GM19025 (cell line): Measurements from ENCODE around the gene TBL3.
A peak's percentile ranks its signal among the peaks of the same experiment; 100 is the strongest.

Experiments
- ATAC-seq: cut with Tn5 transposase; IDR thresholded peaks from one replicate; pipeline ENCODE4 v1.9.1; 2021; ENCODE audit warnings: mild to moderate bottlenecking, low read depth, moderate library complexity; ENCODE audit not compliant: unreplicated experiment

Gene TBL3

DNA sequence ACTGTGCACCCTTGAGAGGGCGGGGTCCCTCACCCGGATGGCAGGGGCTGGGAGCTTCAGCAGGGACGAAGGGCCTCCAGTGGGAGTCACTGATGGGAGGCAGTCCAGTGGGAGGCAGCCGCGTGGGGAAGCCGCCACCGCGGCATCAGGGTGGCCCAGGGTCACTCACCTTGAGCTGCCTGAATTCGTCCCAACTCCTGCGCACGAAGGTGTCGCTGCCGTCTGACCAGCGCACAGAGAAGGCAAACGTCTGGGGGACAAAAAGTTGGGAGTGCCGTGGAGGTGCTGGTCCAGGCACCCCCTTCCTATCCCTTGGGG lies 8.9 kb downstream of the TBL3 start:
- ATAC-seq = no peak

DNA sequence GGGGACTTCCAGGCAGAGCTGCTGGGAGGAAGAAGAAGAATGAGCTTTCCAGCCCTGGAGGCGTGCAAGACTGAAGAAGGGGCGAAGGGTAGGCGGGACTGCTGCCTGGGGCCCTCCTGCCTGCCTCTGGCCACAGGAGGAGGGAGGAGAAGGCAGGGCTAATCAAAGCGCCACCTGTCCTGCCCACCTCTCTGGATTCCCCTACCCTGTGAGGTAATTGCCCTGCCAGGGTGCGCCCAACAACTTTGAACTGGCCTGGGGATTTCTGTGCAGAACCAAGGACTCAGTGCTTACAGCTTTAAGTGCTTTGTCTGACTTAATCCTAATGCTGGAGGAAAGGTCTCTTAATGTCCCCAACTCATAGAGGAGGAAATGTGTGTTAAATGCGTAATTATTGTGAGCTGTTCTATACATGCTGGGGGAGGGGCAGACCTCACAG lies 9.6 kb downstream of the TBL3 start, which contains the start of gene NOXO1:
TSS of gene NOXO1 (minus strand) at position 72 of the 439 bp plus-strand sequence. CDS start 290 bp downstream, outside the sequence.
- ATAC-seq = no peak

DNA sequence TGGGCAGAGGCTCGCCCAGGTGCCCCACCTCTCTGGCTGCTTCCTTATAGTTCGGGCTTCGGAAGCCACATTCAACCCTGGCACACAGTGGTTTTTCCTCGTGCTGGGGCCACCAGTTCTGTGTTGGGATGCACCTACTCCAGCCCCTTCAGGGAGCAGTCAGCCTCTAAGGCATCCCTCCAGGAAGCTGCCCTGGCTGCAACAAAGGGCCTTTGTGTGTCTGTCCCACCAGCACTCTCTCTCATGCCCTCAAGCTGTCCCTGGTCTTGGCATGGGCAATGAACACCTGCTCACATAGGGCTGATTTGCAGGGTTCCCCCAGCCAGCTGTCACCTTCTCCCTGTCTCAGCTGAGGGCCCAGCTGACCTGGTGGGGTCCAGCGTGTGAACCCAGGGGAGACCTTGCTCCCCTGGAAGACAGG lies 10.2 kb downstream of the TBL3 start:
- ATAC-seq = no peak

DNA sequence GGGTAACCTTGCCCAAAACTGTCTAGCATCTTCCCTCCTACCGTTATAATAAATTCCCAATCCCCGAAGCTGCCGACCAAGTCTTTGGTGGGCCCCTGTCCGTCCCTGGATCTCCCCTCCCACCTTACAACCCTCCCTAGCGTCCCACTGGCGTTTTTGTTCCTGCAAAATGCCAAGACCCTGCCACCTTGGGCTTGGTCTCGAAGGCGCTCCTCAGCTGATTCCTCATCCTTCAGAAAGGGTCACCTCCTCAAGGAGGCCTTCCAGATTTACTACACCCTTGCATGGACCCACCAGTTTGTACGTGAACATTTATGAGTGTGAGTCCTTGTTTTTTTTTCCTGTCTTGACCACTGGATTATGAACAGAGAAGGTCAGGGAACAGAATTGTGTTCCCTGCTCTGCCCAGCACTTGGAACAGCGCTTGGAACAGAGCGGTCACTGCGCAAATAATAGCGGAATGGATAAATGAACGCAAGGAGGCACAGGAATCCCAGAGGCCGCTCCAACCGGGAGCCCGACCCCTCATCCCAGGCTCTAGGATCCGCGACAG lies 11.2 kb downstream of the TBL3 start:
- ATAC-seq = no peak

DNA sequence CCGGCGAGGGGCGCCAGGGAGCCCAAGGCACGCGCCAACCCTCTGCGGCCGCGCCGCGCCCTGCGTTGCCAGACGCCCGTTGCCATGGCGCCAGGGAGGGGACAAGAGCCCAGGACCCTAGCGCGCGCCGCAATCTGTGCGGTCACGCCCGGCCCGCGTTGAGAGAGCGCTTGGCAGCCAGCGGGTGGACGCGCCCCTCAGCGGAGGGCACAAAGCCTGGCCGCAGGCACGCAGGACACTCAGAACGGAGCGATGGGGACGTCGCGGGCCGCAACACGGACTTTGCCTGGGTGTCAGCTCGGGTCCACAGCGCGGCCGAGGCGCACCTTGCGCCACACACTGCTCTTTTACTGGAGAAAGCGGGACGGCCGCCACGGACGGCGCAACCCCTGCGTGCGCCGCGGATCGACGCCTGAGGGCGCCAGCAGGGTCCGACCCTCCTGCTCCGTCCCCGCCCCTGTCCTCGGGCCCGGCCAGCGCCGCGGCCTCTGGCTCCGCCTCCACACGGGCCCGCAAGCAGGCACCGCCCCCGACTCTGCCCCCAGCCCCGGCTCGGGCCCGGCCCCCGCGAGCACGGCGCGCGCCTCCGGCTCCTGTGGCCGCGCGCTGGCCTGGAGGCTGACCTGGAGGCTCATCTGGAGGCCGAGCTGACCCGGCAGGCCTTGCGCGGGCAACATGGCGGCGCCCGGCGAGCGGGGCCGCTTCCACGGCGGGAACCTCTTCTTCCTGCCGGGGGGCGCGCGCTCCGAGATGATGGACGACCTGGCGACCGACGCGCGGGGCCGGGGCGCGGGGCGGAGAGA lies 11.9 kb downstream of the TBL3 start, which contains the start of gene GFER:
TSS of gene GFER (plus strand) at position 650 of the 803 bp plus-strand sequence. CDS start at position 676, 26 bp downstream.
- ATAC-seq = peak; percentile 78

DNA sequence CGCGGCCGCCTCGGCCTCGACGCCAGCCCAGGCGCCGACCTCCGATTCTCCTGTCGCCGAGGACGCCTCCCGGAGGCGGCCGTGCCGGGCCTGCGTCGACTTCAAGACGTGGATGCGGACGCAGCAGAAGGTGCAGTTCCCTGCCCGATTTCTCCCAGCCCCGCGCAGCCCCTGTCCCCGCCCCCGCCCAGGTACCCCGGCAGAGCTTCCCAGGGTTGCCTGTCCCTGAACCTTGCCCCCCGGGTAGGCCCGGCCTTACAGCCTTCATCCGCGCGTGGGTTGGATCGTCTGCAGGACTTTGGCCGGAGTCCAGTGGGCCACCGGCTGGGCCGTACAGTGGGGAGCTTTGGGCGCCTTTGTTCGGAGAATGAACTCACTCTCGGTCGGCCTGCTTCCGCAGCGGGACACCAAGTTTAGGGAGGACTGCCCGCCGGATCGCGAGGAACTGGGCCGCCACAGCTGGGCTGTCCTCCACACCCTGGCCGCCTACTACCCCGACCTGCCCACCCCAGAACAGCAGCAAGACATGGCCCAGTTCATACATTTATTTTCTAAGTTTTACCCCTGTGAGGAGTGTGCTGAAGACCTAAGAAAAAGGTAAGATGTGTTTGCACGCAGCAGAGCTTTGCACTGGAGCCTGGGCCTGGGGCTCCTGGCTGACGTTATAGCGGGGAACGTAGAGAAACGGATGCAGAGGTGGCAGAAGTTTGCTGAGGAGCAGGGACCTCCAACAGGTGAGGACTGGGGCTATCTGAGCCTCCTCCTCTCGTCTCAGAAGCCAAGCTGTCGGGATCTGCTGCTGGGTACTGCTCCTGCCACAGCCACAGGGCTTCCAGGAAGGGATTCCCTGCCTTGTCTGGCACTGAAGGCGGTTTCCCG lies 12.7 kb downstream of the TBL3 start:
- peak; percentile 9 for ATAC-seq

DNA sequence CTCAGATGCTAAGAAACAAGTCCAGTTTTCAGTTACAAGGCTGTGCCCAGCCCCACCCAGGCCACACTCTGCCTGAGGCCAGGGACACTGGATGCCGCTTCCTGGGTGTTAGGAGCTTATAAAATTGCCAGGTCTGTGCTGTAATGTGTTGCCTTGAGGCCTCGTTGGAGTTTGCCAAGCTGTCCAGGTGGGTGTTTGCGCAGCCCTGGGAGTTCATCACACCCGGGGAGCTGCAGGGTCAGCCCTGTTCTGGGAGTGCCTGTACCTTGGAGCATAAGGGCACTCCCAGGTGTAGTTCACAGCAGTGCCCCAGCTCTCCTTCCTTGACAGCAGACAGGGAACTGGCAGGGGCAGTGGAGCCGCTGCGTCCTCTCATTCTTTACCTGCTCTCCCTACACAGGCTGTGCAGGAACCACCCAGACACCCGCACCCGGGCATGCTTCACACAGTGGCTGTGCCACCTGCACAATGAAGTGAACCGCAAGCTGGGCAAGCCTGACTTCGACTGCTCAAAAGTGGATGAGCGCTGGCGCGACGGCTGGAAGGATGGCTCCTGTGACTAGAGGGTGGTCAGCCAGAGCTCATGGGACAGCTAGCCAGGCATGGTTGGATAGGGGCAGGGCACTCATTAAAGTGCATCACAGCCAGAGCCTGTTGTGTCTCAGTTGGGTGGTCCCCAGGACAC lies 13.8 kb downstream of the TBL3 start:
- ATAC-seq = no peak

DNA sequence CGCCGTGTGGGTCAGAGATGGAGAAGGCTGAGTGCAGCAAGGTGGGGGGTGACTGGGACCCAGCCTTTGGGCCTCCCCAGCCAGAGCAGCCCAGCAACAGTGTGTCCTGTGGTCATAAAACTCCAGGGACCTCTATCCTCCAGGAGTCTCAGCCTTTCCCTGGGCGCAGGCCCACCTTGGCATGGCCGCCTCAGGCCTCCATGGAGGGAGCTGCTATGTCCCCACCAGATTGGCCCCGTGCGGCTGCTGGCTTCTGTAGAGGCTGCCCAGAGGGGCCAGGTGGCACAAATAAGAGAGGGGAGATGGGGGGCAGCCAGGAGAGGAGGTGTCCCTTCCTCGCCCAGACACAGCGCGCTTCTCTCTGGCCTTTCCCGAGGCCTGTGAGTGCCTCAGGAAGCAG lies 15.3 kb downstream of the TBL3 start:
- no peak for ATAC-seq

DNA sequence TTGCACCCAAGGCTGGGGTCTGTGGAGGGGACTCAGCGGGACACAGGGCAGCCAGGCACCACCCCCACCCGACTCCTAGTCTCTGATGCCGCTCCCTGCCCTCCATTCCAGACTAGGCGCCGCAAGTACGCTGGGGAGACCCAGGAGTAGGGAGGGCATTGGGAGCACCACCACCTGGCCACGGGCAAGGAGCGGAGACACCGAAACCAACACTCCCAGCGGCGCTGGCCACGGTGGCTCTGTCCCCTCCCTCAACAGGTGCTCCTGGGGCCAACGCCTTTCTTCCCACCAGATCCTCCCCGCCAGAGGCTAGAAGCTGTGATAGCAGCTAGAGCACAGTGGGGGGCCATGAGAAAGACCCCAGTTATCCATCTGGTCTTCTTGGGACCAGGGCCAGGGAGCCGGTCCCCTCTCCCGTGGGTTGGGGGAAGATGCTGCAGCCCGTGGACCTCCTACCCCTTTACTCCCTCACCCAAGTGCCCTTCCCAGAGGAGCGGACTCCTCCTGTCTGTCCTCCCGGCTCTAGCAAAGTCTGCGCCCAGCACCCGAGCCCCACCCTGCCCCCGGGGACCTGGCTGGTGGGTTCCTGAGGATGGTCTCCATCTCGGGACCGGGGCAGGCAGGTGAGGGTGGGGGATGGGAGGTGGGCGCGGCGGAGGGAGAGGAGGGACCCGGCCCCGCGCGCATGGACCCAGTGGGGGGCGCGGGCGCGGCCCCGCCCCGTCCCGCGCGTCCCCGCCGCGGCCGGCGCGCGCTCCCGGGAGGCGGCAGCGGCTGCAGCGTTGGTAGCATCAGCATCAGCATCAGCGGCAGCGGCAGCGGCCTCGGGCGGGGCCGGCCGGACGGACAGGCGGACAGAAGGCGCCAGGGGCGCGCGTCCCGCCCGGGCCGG lies 17.6 kb downstream of the TBL3 start, which contains the start of gene SYNGR3:
TSS of gene SYNGR3 (plus strand) at position 762 of the 892 bp plus-strand sequence. CDS start 133 bp downstream, outside the sequence.
- no peak for ATAC-seq

DNA sequence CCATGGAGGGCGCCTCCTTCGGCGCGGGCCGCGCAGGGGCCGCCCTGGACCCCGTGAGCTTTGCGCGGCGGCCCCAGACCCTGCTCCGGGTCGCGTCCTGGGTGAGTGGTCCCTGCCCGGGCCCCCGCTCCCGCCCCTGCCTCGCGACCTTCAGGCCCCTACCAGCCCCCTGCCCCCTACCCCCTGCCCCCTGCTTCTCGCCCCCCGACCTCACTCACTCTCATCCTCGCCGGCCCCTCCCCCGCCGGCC lies 18.2 kb downstream of the TBL3 start:
- ATAC-seq = no peak

DNA sequence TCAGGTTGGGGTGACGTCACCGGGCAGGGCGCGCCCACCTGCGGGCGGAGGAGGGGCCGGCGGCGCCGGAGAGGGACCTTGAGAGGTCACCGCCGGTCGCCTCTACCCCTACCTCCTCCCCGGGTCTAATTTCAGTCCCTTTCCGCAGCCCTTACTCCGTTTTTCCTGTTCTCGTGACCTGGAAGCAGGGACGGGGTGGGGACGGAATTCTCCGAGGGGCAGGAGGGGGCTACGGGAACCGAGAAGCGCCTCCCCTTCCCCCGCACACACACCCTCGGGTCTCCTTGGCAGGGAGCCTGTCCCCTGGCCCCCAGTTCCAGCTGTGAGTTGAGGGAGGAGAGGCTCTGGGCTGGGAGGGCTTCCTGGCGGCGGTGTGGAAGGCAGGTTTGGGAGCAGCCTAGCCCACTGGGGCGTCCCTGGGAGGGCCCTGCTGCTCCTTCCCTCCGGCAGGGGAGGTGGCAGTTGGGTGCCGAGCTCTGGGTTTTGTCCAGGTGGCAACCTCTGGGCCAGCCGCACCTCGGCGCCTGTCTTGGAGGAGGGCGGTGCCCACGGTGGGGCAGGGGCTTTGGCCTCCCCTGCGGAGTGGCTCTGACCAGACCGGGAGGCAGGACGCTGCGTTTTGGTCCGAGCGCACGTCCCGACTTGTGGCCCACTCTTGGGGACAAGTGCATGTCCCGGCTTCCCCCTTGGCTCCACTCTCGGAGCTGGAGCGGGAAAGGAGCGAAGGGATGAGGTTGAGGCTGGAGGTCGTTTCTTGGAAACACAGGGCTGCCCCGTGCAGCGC lies 18.7 kb downstream of the TBL3 start:
- no peak for ATAC-seq

DNA sequence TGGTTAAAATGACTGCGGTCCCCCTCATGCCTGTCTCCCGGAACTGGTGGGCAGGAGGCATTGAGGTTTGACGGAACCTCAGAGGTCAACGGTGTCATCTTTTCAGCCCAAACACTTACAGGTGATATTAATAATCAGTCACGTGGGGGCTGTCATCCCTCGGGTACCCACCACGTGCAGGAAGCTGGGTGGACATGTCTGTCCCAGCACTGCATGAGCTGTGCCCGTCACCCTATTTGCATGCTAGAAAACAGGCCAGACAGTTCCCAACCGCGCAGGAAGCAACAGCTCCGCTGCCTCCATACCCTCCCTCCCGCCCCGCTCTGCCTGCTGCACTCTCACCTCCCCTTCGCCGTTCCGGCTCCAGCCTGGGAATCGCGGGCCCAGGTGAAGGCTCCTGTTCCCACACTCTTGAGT lies 19.3 kb downstream of the TBL3 start:
- no peak for ATAC-seq

DNA sequence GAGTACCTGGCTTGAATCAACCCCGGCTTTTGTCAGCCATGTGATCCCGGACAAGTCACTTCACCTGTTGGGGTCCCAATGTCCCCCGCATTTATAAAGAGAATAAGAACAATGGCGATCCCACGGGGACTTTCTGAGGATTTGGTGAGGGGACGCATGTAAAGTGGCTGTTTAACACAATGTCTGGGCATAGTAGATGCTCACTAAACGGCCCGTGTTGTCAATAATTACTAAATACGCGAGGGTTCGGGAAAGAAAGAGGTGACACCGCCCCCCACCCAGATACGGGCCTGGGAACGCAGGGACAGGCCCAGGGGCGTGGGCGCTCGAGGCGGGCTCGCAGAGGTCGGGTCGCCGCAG lies 19.7 kb downstream of the TBL3 start:
- ATAC-seq = peak; percentile 14

DNA sequence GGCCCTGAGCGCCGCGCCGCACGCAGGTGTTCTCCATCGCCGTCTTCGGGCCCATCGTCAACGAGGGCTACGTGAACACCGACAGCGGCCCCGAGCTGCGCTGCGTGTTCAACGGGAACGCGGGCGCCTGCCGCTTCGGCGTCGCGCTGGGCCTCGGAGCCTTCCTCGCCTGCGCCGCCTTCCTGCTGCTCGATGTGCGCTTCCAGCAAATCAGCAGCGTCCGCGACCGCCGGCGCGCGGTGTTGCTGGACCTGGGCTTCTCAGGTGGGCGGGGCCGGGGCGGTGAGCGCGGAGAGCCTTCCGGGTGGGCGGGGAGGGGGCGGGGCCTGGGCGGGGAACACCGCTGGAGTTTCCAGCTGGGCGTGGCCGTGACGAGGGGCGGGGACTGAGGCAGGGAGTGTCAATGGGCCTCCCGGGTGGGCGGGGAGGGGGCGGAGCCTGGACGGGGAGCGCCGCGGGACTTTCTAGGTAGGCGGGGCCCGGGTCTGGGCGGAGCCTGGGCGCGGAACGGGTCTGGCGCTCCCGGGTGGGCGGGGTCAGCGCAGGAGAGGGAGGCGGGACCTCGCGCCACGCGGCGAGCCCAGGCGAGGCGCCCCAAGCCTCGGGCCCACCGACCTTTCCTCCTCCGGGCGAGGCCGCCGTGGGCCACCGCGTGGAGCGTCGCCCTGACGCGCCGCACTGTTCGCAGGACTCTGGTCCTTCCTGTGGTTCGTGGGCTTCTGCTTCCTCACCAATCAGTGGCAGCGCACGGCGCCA lies 20.3 kb downstream of the TBL3 start:
- ATAC-seq = peak; percentile 46

DNA sequence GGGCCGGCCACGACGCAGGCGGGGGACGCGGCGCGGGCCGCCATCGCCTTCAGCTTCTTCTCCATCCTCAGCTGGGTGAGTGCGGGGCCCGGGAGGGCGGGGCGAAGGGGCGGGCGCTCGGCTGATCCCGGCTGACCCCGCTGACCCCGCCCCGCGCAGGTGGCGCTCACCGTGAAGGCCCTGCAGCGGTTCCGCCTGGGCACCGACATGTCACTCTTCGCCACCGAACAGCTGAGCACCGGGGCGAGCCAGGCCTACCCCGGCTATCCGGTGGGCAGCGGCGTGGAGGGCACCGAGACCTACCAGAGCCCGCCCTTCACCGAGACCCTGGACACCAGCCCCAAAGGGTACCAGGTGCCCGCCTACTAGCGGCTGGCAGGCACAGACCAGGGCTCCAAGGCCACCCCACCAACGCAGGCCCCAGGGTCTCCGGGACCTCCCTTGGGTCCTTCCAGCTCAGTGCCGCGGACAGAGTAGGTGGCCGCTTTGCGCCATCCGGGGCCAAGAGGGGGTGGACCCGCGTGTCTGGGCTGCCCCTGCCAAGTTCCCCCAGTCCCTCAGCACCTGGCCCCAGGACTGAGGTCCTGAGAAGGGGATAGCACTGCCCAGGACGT lies 21.0 kb downstream of the TBL3 start:
- no peak for ATAC-seq

DNA sequence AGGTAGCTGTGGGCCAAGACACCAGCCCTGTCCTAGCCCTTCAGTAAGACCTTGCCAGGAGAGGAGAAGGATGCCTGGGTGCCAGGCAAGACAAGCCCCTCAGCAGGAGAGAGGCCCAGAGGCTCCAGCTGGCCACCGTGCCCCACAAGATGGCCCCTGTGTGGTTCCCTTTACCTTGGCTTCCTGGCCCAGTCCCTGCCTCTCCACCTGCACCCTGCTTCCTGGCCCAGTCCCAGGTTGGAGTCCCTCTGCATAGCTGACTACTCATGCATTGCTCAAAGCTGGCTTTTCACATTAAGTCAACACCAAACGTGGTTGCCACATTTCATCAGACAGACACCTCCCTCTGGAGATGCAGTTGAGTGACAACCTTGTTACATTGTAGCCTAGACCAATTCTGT lies 21.9 kb downstream of the TBL3 start:
- ATAC-seq = no peak

DNA sequence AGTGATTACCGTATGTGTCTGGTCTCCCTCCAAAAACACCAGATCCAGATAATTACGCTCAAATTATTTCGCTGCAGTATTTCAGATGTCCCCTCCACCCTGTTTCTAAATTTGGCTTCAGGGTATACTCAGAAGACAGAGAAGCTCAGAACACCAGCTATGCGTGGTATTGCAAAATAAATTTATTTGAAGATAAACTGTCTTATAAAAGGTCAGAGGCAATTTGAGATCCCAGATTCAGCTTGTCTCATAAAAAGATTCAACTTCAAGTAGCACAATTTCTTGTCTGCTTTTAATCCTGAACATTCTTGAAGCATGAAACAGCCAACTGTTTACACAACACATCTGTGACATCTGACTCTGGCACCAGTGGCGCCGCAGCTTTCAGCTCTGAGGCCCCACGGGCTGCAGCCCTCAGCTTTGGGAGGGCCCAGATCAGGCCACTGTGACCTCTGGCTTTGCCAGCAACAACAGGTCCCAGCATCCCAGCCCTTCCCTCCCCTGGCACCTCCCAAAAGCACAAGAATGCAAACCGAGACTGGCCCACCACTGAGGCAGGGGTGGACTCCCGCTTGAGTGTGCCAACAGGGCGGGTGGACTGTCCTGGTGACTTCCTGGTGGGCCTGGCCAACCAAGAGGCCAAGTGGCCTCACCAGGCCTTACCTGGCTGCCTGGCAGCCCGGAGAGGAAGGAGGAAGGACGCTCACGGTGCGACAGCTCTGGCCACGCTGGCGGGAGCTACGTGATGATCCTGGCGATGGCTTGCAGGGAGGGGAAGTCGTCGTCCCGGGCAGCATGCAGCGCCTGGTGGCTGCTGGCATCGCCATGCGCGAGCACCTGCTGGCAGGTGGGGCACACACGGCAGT lies 25.9 kb downstream of the TBL3 start:
- ATAC-seq = no peak
